ENCODE measurements around the gene CPNE5. TPM values are rescaled to one million over a fixed set of nuclear protein-coding genes. Genes with fewer than 3 reads are reported as not detected.

CPNE5 gene
- total and polyA plus RNA-seq, 7 donors = 0.99 to 11.6 (median 3.8) TPM

GRCh38 chr6:36758516-36759147 lies 80.6 kb downstream of the CPNE5 start:
- no peak overlapping the region for H3K4me3 ChIP-seq
- H3K36me3 ChIP-seq = no peaks in the 10 kb centered on the region
- 29 to 67% methylated on average over 15 of the region's 15 CpGs for WGBS, 2 donors
- no peaks in the 10 kb centered on the region for H3K9me3 ChIP-seq
- TF ChIP-seq POLR2AphosphoS5 (IDR thresholded peaks at IDR 0.05) = no peak
- no peak for TF ChIP-seq POLR2A (IDR thresholded peaks at IDR 0.05)
- no peak for TF ChIP-seq CTCF (IDR thresholded peaks at IDR 0.05)
- no peak for TF ChIP-seq EP300 (IDR thresholded peaks at IDR 0.05)
- H3K27me3 ChIP-seq = no peaks in the 10 kb centered on the region
- no peak overlapping the region for H3K27ac ChIP-seq
- peaks cover 0 to 8% (median 6%) of the 10 kb centered on the region in 4 donors for H3K4me1 ChIP-seq
- intact Hi-C loops (cut with DNase I) = loop anchor here (2.0 to 5.0 kb wide), 3 partner anchors 76 to 336 kb away; no protein-coding TSS in a partner anchor
- no peak for DNase-seq

- no peak for TF ChIP-seq CTCF (IDR thresholded peaks at IDR 0.05)
- no peak for TF ChIP-seq EP300 (IDR thresholded peaks at IDR 0.05)
- no peak for TF ChIP-seq POLR2A (IDR thresholded peaks at IDR 0.05)
- no peak for TF ChIP-seq POLR2AphosphoS5 (IDR thresholded peaks at IDR 0.05)
- no peak overlapping the region for H3K4me3 ChIP-seq
- intact Hi-C loops (cut with DNase I) = loop anchor here (2.0 to 5.0 kb wide), 3 partner anchors 76 to 336 kb away; no protein-coding TSS in a partner anchor
- H3K27me3 ChIP-seq = no peaks in the 10 kb centered on the region
- H3K27ac ChIP-seq = no peak overlapping the region
- DNase-seq = no peak
- 73 to 83% methylated on average over 6 of the region's 6 CpGs for WGBS, 2 donors
- no peaks in the 10 kb centered on the region for H3K9me3 ChIP-seq
- H3K36me3 ChIP-seq = no peaks in the 10 kb centered on the region
- H3K4me1 ChIP-seq = peaks cover 0 to 8% (median 6%) of the 10 kb centered on the region in 4 donors
Observed at GRCh38 chr6:36757943-36758508, 81.2 kb downstream of the CPNE5 start.

GRCh38 chr6:36757206-36757605 lies 82.0 kb downstream of the CPNE5 start:
- Histone ChIP-seq H3K36me3 (no peaks in the 10 kb centered on the region), H3K27me3 (no peaks in the 10 kb centered on the region), H3K9me3 (no peaks in the 10 kb centered on the region), H3K4me3 (no peak overlapping the region), H3K27ac (no peak overlapping the region), H3K4me1 (peaks cover 0 to 8% (median 6%) of the 10 kb centered on the region in 4 donors)
- TF ChIP-seq POLR2AphosphoS5 (IDR thresholded peaks at IDR 0.05) = no peak
- TF ChIP-seq CTCF (IDR thresholded peaks at IDR 0.05) = no peak
- no peak for TF ChIP-seq POLR2A (IDR thresholded peaks at IDR 0.05)
- TF ChIP-seq EP300 (IDR thresholded peaks at IDR 0.05) = no peak
- intact Hi-C loops (cut with DNase I) = loop anchor here (5.0 kb wide), 2 partner anchors 75 to 335 kb away; no protein-coding TSS in a partner anchor
- 31 to 43% methylated on average over 4 of the region's 4 CpGs for WGBS, 2 donors
- DNase-seq = no peak

- TF ChIP-seq POLR2AphosphoS5 (IDR thresholded peaks at IDR 0.05) (no peak), CTCF (IDR thresholded peaks at IDR 0.05) (no peak), POLR2A (IDR thresholded peaks at IDR 0.05) (no peak), EP300 (IDR thresholded peaks at IDR 0.05) (no peak)
- no peak overlapping the region for H3K4me3 ChIP-seq
- no peaks in the 10 kb centered on the region for H3K36me3 ChIP-seq
- H3K27me3 ChIP-seq = no peaks in the 10 kb centered on the region
- intact Hi-C loops (cut with DNase I) = loop anchor here (5.0 kb wide), 2 partner anchors 74 to 334 kb away; no protein-coding TSS in a partner anchor
- H3K27ac ChIP-seq = peak overlapping the region in 1 of 4 donors; percentile 14
- H3K9me3 ChIP-seq = no peaks in the 10 kb centered on the region
- H3K4me1 ChIP-seq = peaks cover 0 to 8% (median 6%) of the 10 kb centered on the region in 4 donors
- 74 to 76% methylated on average over 8 of the region's 8 CpGs for WGBS, 2 donors
- DNase-seq = no peak
Observed at GRCh38 chr6:36756786-36757185, 82.5 kb downstream of the CPNE5 start.

All from sigmoid colon (tissue), 7 donors.